ENCODE data around the gene SPAG6. TPM values are rescaled to one million over a fixed set of nuclear protein-coding genes. Genes with fewer than 3 reads are reported as not detected.

SPAG6 gene
- total RNA-seq, 1 donor from 2014 or later = 10.4 TPM

GRCh38 chr10:22420787-22421517 lies 75.7 kb downstream of the SPAG6 start:
- peak; percentile 23 for TF ChIP-seq CTCF (IDR thresholded peaks at IDR 0.05)
- ATAC-seq (no peak), DNase-seq (no peak)
- Histone ChIP-seq H3K27me3 (ENCODE audit: low read depth) (no peaks in the 10 kb centered on the region), H3K4me3 (no peak overlapping the region), H3K9me3 (no peaks in the 10 kb centered on the region), H3K36me3 (no peaks in the 10 kb centered on the region), H3K27ac (no peak overlapping the region), H3K4me1 (no peaks in the 10 kb centered on the region)
- intact Hi-C loops (cut with DNase I) = no loop called here

- no peaks in the 10 kb centered on the region for H3K9me3 ChIP-seq
- H3K27ac ChIP-seq = no peak overlapping the region
- H3K4me1 ChIP-seq = no peaks in the 10 kb centered on the region
- DNase-seq (no peak), ATAC-seq (no peak)
- H3K4me3 ChIP-seq = no peak overlapping the region
- no peak for TF ChIP-seq CTCF (IDR thresholded peaks at IDR 0.05)
- intact Hi-C loops (cut with DNase I) = no loop called here
- H3K27me3 ChIP-seq (ENCODE audit: low read depth) = no peaks in the 10 kb centered on the region
- no peaks in the 10 kb centered on the region for H3K36me3 ChIP-seq
Observed at GRCh38 chr10:22426653-22427052, 81.4 kb downstream of the SPAG6 start.

- peak in 1 of 2 donors; percentile 72 for ATAC-seq
Observed at GRCh38 chr10:22427101-22427500, 81.8 kb downstream of the SPAG6 start.

GRCh38 chr10:22427890-22428571 lies 82.7 kb downstream of the SPAG6 start:
- Histone ChIP-seq H3K36me3 (no peaks in the 10 kb centered on the region), H3K4me3 (no peak overlapping the region), H3K27ac (no peak overlapping the region), H3K27me3 (ENCODE audit: low read depth) (no peaks in the 10 kb centered on the region), H3K4me1 (no peaks in the 10 kb centered on the region), H3K9me3 (no peaks in the 10 kb centered on the region)
- no peak for DNase-seq
- no peak for TF ChIP-seq CTCF (IDR thresholded peaks at IDR 0.05)
- ATAC-seq = peak; percentile 43 to 74
- intact Hi-C loops (cut with DNase I) = no loop called here

More at GRCh38 chr10:22427101-22427500, 81.8 kb downstream of the SPAG6 start:
- DNase-seq = no peak
- no peaks in the 10 kb centered on the region for H3K36me3 ChIP-seq
- H3K4me3 ChIP-seq = no peak overlapping the region
- intact Hi-C loops (cut with DNase I) = no loop called here
- no peaks in the 10 kb centered on the region for H3K4me1 ChIP-seq
- H3K27ac ChIP-seq = no peak overlapping the region
- TF ChIP-seq CTCF (IDR thresholded peaks at IDR 0.05) = no peak
- no peaks in the 10 kb centered on the region for H3K27me3 ChIP-seq (ENCODE audit: low read depth)
- no peaks in the 10 kb centered on the region for H3K9me3 ChIP-seq

GRCh38 chr10:22429146-22429545 lies 83.8 kb downstream of the SPAG6 start:
- Histone ChIP-seq H3K36me3 (no peaks in the 10 kb centered on the region), H3K9me3 (no peaks in the 10 kb centered on the region), H3K27me3 (ENCODE audit: low read depth) (no peaks in the 10 kb centered on the region), H3K4me1 (peaks cover 1% of the 10 kb centered on the region), H3K4me3 (no peak overlapping the region), H3K27ac (no peak overlapping the region)
- DNase-seq = no peak
- intact Hi-C loops (cut with DNase I) = no loop called here
- no peak for ATAC-seq
- no peak for TF ChIP-seq CTCF (IDR thresholded peaks at IDR 0.05)
